H1 (cell line): ENCODE results near the gene DLST. TPM values are rescaled to one million over a fixed set of nuclear protein-coding genes. Genes with fewer than 3 reads are reported as not detected.

Experiments
- CTCF ChIA-PET: fragments of 300-600 bp; sonication (Branson Sonifier 250); formaldehyde crosslinking; loops from one replicate; lab custom pipeline; 2021; ENCODE audit not compliant: partially characterized antibody; lab: Charles Lee
- POLR2A ChIA-PET: fragments of 300-600 bp; sonication (Branson Sonifier 250); formaldehyde crosslinking; loops from one replicate; lab custom pipeline; 2021; ENCODE audit warnings: inconsistent platforms; ENCODE audit not compliant: partially characterized antibody; lab: Charles Lee
- DNase-seq, 2 experiments: peaks; one replicate each; pipeline versions ENCODE4 v3.0.0 to v3.0.0-alpha.2; 2010 to 2022; ENCODE audit warnings: low spot score in 2 of 2, low read depth in 1 of 2, mixed read lengths in 1 of 2
- FAIRE-seq: peaks from 2 replicates; lab custom pipeline; 2011; peaks lifted over from hg19 to GRCh38; lab: Jason Lieb, UNC
- H2AFZ ChIP-seq: 2 replicates; pipeline ENCODE4 v1.8.1; 2012; ENCODE audit warnings: low read length, inconsistent platforms
- H2AK5ac ChIP-seq: 2 replicates; pipeline ENCODE4 v1.6.1; 2013; ENCODE audit warnings: low read depth, low read length
- H2BK120ac ChIP-seq: replicated peaks from 2 replicates; pipeline ENCODE3; 2013; ENCODE audit warnings: low read depth, low read length, inconsistent platforms
- H2BK12ac ChIP-seq: 2 replicates; pipeline ENCODE4 v1.6.1; 2013; ENCODE audit warnings: low read depth, low read length
- H2BK15ac ChIP-seq: 2 replicates; pipeline ENCODE4 v1.6.1; 2013; ENCODE audit warnings: low read length
- H2BK20ac ChIP-seq: 2 replicates; pipeline ENCODE4 v1.6.1; 2013; ENCODE audit warnings: low read length
- H2BK5ac ChIP-seq: 2 replicates; pipeline ENCODE4 v1.6.1; 2013; ENCODE audit warnings: low read depth, low read length
- H3K14ac ChIP-seq: 2 replicates; pipeline ENCODE4 v1.6.1; 2013; ENCODE audit warnings: inconsistent platforms; ENCODE audit not compliant: insufficient read length
- H3K18ac ChIP-seq: 2 replicates; pipeline ENCODE4 v1.6.1; 2013; ENCODE audit warnings: low read length; ENCODE audit errors: extremely low read depth
- H3K23ac ChIP-seq: 2 replicates; pipeline ENCODE4 v1.6.1; 2013; ENCODE audit warnings: inconsistent platforms; ENCODE audit not compliant: insufficient read length
- H3K23me2 ChIP-seq: 2 replicates; pipeline ENCODE4 v1.6.1; 2013; ENCODE audit warnings: low read depth, low read length
- H3K27ac ChIP-seq: 2 replicates; pipeline ENCODE4 v1.6.1; 2011; ENCODE audit warnings: low read depth, low read length, inconsistent platforms
- H3K27me3 ChIP-seq, 4 experiments: replicated peaks in 1 of 4; 1 replicate in 1 of 4; 2 replicates in 3 of 4; pipeline versions ENCODE4 v1.6.1 to v1.8.1; 2011 to 2013; ENCODE audit warnings: low read length in 3 of 4, mild to moderate bottlenecking in 3 of 4, inconsistent platforms in 2 of 4, mixed read lengths in 2 of 4, moderate library complexity in 1 of 4; ENCODE audit not compliant: control insufficient read depth in 3 of 4, insufficient read depth in 3 of 4; ENCODE audit errors: extremely low read depth in 1 of 4
- H3K36me3 ChIP-seq, 4 experiments: 2 replicates each; pipeline versions ENCODE4 v1.6.1 to v1.8.1; 2011 to 2013; ENCODE audit warnings: mild to moderate bottlenecking in 4 of 4, low read length in 3 of 4, moderate library complexity in 2 of 4, control low read depth in 1 of 4, inconsistent platforms in 1 of 4; ENCODE audit not compliant: insufficient read depth in 4 of 4, control insufficient read depth in 2 of 4
- H3K4ac ChIP-seq: replicated peaks from 2 replicates; pipeline ENCODE3; 2013; ENCODE audit warnings: low read length, low read depth, mixed read lengths, inconsistent platforms; ENCODE audit not compliant: insufficient read length
- H3K4me1 ChIP-seq, 4 experiments: replicated peaks in 1 of 4; 1 replicate in 1 of 4; 2 replicates in 3 of 4; pipeline versions ENCODE4 v1.6.1 to v1.8.1; 2011 to 2013; ENCODE audit warnings: low read length in 3 of 4, inconsistent platforms in 2 of 4, mixed read lengths in 1 of 4; ENCODE audit not compliant: insufficient read depth in 4 of 4, control insufficient read depth in 3 of 4
- H3K4me2 ChIP-seq, 2 experiments: 2 replicates each; pipeline versions ENCODE4 v1.6.1 to v1.8.1; 2011 to 2013; ENCODE audit warnings: low read depth in 2 of 2, low read length in 2 of 2, control low read depth in 1 of 2, inconsistent platforms in 1 of 2, mild to moderate bottlenecking in 1 of 2; ENCODE audit not compliant: insufficient read depth in 1 of 2
- H3K4me3 ChIP-seq, 4 experiments: fragments of 200-600, 300-600 bp in 1 of 4; sonication (generic), shearing (Covaris generic), sonication (Bioruptor Twin) in 1 of 4; 2 replicates each; pipeline versions ENCODE4 v1.5.1 to v1.8.1; 2011 to 2016; ENCODE audit warnings: low read length in 4 of 4, low read depth in 3 of 4, control low read depth in 2 of 4, inconsistent platforms in 2 of 4, mild to moderate bottlenecking in 2 of 4, mixed read lengths in 1 of 4, moderate library complexity in 1 of 4; ENCODE audit not compliant: insufficient read depth in 2 of 4; ENCODE audit errors: extremely low read depth in 1 of 4
- H3K56ac ChIP-seq: replicated peaks from 2 replicates; pipeline ENCODE3; 2013; ENCODE audit warnings: low read depth, mild to moderate bottlenecking, mixed read lengths, low read length, inconsistent platforms; ENCODE audit not compliant: insufficient read length
- H3K79me1 ChIP-seq: 2 replicates; pipeline ENCODE4 v1.6.1; 2013; ENCODE audit warnings: low read depth, low read length, control low read depth
- H3K79me2 ChIP-seq, 2 experiments: 2 replicates each; pipeline versions ENCODE4 v1.6.1 to v1.8.1; 2012 to 2013; ENCODE audit warnings: low read length in 2 of 2, mild to moderate bottlenecking in 2 of 2, inconsistent platforms in 1 of 2; ENCODE audit not compliant: insufficient read depth in 2 of 2, control insufficient read depth in 1 of 2
- H3K9ac ChIP-seq, 4 experiments: replicated peaks in 1 of 4; 1 replicate in 1 of 4; 2 replicates in 3 of 4; pipeline versions ENCODE4 v1.6.1 to v1.8.1; 2011 to 2013; ENCODE audit warnings: low read depth in 3 of 4, low read length in 3 of 4, control low read depth in 2 of 4, mild to moderate bottlenecking in 2 of 4, moderate library complexity in 2 of 4, inconsistent platforms in 1 of 4; ENCODE audit errors: extremely low read depth in 1 of 4
- H3K9me3 ChIP-seq, 2 experiments: 2 replicates each; pipeline versions ENCODE4 v1.6.1 to v1.8.1; 2012 to 2013; ENCODE audit warnings: mild to moderate bottlenecking in 2 of 2, moderate library complexity in 2 of 2, control low read depth in 1 of 2, inconsistent platforms in 1 of 2, low read depth in 1 of 2, low read length in 1 of 2, mixed read lengths in 1 of 2; ENCODE audit not compliant: insufficient read depth in 2 of 2
- H4K20me1 ChIP-seq, 2 experiments: replicated peaks in 1 of 2; 2 replicates each; pipeline versions ENCODE3 to v1.8.1; 2011 to 2013; ENCODE audit warnings: inconsistent platforms in 2 of 2, low read length in 2 of 2, mild to moderate bottlenecking in 1 of 2; ENCODE audit not compliant: insufficient read depth in 2 of 2, control insufficient read depth in 1 of 2
- H4K5ac ChIP-seq: 2 replicates; pipeline ENCODE4 v1.6.1; 2013; ENCODE audit warnings: low read length, low read depth, mixed read lengths, inconsistent platforms; ENCODE audit not compliant: insufficient read length
- H4K8ac ChIP-seq: 2 replicates; pipeline ENCODE4 v1.8.0; 2013; ENCODE audit warnings: mild to moderate bottlenecking, moderate library complexity, low read length, inconsistent platforms; ENCODE audit not compliant: insufficient read depth; ENCODE audit errors: extremely low read depth
- H4K91ac ChIP-seq: replicated peaks from 2 replicates; pipeline ENCODE3; 2013; ENCODE audit warnings: low read length, mixed read lengths, inconsistent platforms; ENCODE audit not compliant: insufficient read length
- ATF2 ChIP-seq: IDR thresholded peaks from 2 replicates; pipeline ENCODE4 v1.6.1; 2012; ENCODE audit warnings: low read length, inconsistent platforms
- CBX5 ChIP-seq: fragments of 300-800, 300-1000 bp; sonication (generic); IDR thresholded peaks from 2 replicates; pipeline ENCODE4 v1.7.1; 2016; ENCODE audit warnings: antibody characterized with exemption, low read length, low read depth
- CHD2 ChIP-seq: IDR thresholded peaks from 2 replicates; pipeline ENCODE4 v1.6.1; 2012; ENCODE audit warnings: low read length, improper control_type of control experiment
- CREB1 ChIP-seq: IDR thresholded peaks from 2 replicates; pipeline ENCODE4 v1.6.1; 2012; ENCODE audit warnings: inconsistent platforms
- E2F6 ChIP-seq: IDR thresholded peaks from 2 replicates; pipeline ENCODE4 v1.6.1; 2012; ENCODE audit warnings: inconsistent platforms
- EGR1 ChIP-seq: IDR thresholded peaks from 2 replicates; pipeline ENCODE4 v1.6.1; 2011; ENCODE audit warnings: low read depth, low read length, borderline replicate concordance
- GABPA ChIP-seq: IDR thresholded peaks from 2 replicates; pipeline ENCODE4 v1.6.1; 2011; ENCODE audit warnings: mild to moderate bottlenecking, low read length, moderate library complexity, borderline replicate concordance; ENCODE audit not compliant: insufficient read depth
- JUN ChIP-seq: IDR thresholded peaks from 2 replicates; pipeline ENCODE4 v1.6.1; 2011; ENCODE audit warnings: low read depth, mild to moderate bottlenecking, improper control_type of control experiment, low read length
- MAX ChIP-seq: IDR thresholded peaks from 2 replicates; pipeline ENCODE4 v1.6.1; 2012; ENCODE audit warnings: inconsistent platforms
- RBBP5 ChIP-seq: IDR thresholded peaks from 2 replicates; pipeline ENCODE4 v1.7.1; 2012; ENCODE audit warnings: low read depth, mild to moderate bottlenecking, inconsistent platforms, low read length, moderate library complexity, borderline replicate concordance
- WGBS, 2 experiments: shearing (Covaris generic) in 1 of 2; methylation state at CpG; one replicate each; pipeline versions ENCODE4 v1.1.6 to v1.1.7; 2013 to 2015; ENCODE audit warnings: low lambda C conversion rate in 2 of 2, mixed read lengths in 2 of 2, inconsistent platforms in 1 of 2, low coverage in 1 of 2, missing lambda C conversion rate in 1 of 2; ENCODE audit not compliant: insufficient replicate concordance in 2 of 2, insufficient coverage in 1 of 2, insufficient read length in 1 of 2; ENCODE audit errors: extremely low coverage in 1 of 2, missing lambda C conversion rate in 1 of 2; 5-methylcytosine and 5-hydroxymethylcytosine counted together
- polyA plus RNA-seq, 7 experiments: library from polyadenylated mRNA; depleted of rRNA in 3 of 7; stranded (reverse) in 5 of 7; unstranded in 2 of 7; fragments of >200 nt in 5 of 7; fragments of 200-250 nt in 2 of 7; gene quantifications; 1 replicate in 5 of 7; 2 replicates in 1 of 7; 4 replicates in 1 of 7; pipeline versions ENCODE4 v1.2.1 to v1.2.3, GENCODE V29; 2011 to 2013; ENCODE audit warnings: missing spikeins in 2 of 7, mixed read lengths in 2 of 7
- total RNA-seq: library from RNA; stranded (reverse); fragmentation: NEBNext Ultra II Directional; extraction: Animal tissue kit (Norgen Biotek cat#: 25700); gene quantifications from 2 replicates; pipeline ENCODE4 v1.2.1, GENCODE V29; 2021

Gene DLST
- total and polyA plus RNA-seq, 2 of the 8 experiments (the other 6 are each of a cell fraction or from before 2014, with no cell fraction given), result 96.5 to 117 TPM

- H3K36me3 ChIP-seq, result peaks cover 0 to 3% (median 0%) of the 10 kb centered on the region in 4 experiments; a peak in 3 of 8 replicates
- no peak overlapping the region for H3K23ac ChIP-seq
- no peaks in the 10 kb centered on the region; a peak in 1 of 7 replicates for H3K4me1 ChIP-seq
- H3K79me2 ChIP-seq, result no peaks in the 10 kb centered on the region
- no peak overlapping the region for H3K4ac ChIP-seq
- no peak overlapping the region for H2BK12ac ChIP-seq
- no peak overlapping the region for H4K5ac ChIP-seq
- H3K56ac ChIP-seq, result no peak overlapping the region
- WGBS, 2 experiments, result 83% methylated on average over 20 of the region's 22 CpGs; no CpG with 5 or more reads in 1 of the 2 experiments
- ChIA-PET CTCF (interaction anchor here (3.9 to 4.3 kb wide), 3 partner anchors 8 to 26 kb away, joined by 19 to 36 read pairs (median 26); no protein-coding TSS in a partner anchor), POLR2A (interaction anchor here (0.8 to 1.1 kb wide), 2 partner anchors 8 to 15 kb away, joined by 3 read pairs; no protein-coding TSS in a partner anchor)
- no peak overlapping the region for H3K14ac ChIP-seq
- 0 out of 7 replicates have a peak, but pooled peaks cover 0 to 2% (median 0%) of the 10 kb centered on the region in 4 experiments for H3K27me3 ChIP-seq
- no peaks in the 10 kb centered on the region for H4K20me1 ChIP-seq
- no peak overlapping the region for H2BK5ac ChIP-seq
- H2BK120ac ChIP-seq, result no peak overlapping the region
- no peak overlapping the region for H2BK15ac ChIP-seq
- H4K91ac ChIP-seq, result no peak overlapping the region
- H3K9ac ChIP-seq, result no peak overlapping the region
- H3K9me3 ChIP-seq, result no peaks in the 10 kb centered on the region
- H3K27ac ChIP-seq, result no peak overlapping the region
- H3K23me2 ChIP-seq, result peaks cover 2% of the 10 kb centered on the region; the same call in 1 of the 2 replicates
- DNase-seq, result no peak
- H3K4me2 ChIP-seq, result no peak overlapping the region
- H2BK20ac ChIP-seq, result no peak overlapping the region
- no peak overlapping the region for H2AK5ac ChIP-seq
- no peaks in the 10 kb centered on the region for H3K79me1 ChIP-seq
- H2AFZ ChIP-seq, result no peak overlapping the region
- H3K18ac ChIP-seq, result no peak overlapping the region
- no peak overlapping the region for H4K8ac ChIP-seq
- FAIRE-seq, result no peak
- H3K4me3 ChIP-seq, result no peak overlapping the region
- TF ChIP-seq RBBP5, result no peak
- no peak for TF ChIP-seq ATF2
- no peak for TF ChIP-seq CHD2
- no peak for TF ChIP-seq EGR1
- no peak for TF ChIP-seq GABPA
- no peak for TF ChIP-seq MAX
- TF ChIP-seq JUN, result no peak
- TF ChIP-seq E2F6, result no peak
- TF ChIP-seq CREB1, result no peak
- TF ChIP-seq CBX5, result no peak
These were observed 37.9 kb downstream of the DLST start for GRCh38 chr14:74919421-74920165.
